Activated T-cell treated with anti-CD3 and anti-CD28 coated beads for 1 hour (primary cell): ENCODE data around the gene NCOA7.

Experiments
- DNase-seq: peaks from one replicate; pipeline ENCODE4 v3.0.0-alpha.2; 2020; ENCODE audit warnings: low read depth

The NCOA7 gene

DNA sequence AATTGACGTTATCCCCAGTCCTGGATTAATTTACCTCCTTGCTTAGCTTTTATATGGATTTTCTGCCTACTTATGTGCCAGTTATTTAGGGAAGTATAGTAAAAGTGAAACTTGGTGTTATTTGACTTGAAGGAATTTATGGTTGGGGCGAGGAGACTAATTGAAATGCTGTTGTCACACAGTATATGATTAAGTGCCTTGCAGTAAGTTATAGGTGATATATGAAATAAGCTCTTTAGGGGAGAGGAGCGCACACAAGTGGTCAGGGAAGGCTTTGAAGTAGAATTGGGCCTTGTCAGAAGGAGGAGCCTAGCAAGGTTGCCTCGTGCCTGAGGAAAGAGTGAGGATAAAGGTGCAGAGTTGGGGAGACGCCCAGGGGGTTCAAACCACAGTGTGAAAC is 20.5 kb downstream of the NCOA7 start:
- DNase-seq, result no peak

DNA sequence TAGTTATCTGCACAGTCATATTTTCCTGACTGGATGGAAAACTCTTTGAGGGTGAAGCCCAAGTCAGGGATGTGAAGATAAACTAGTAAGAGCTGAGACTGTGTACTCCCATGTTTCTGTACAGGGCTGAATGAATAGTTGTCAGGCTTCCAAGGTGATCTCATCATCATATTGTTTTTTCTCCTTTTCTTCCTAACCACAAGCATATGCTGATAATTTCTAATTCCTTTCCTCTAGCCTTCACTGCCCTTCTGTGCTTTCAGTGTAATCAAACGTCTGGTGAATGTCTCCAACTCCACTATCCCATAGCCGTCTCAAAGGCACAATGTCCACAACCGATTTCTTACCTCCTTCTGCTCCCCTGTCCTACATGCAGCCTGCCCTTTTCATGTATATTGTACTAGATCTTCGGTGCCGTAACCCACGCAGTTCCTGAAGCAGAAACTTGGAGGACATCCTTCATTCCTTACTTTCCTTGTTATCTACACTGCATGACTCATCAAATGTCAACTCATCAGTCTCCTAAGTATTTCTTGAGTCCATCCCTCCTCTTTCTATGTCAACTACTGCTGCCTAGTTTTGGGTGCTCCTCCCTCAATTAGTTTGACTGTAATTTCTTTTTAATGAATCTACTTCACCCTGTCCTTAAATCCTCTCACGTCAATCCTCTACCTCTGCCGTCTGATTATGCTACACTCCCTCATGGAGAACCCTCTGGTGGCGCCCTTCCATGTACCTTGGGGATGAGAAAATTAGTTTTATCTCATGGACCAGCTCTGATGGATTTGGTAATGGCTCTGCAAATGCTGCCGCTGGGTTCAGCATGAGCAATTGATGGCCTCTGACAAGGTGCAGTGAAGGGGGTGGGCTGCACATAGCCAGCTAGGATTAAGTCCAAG is 21.9 kb downstream of the NCOA7 start:
- no peak for DNase-seq

DNA sequence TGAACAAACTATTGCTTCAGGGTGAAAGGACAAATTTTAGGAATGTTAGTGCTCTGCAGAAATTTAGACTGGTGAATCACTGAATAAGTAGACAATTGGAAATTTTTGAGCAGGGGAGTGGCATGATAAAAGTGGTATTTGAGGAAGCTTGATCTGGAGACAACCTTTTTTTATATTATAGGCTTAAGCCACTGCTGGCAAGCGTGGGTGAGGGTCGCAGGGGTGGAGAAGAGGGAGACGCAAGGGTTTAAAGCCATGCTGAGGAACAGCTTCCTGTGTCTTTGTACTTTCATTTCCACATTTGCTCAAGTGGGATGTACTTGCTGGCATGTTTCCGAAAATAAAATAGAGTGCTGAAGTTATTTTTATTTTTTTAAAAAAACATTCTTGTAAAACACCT is 23.7 kb downstream of the NCOA7 start:
- no peak for DNase-seq

DNA sequence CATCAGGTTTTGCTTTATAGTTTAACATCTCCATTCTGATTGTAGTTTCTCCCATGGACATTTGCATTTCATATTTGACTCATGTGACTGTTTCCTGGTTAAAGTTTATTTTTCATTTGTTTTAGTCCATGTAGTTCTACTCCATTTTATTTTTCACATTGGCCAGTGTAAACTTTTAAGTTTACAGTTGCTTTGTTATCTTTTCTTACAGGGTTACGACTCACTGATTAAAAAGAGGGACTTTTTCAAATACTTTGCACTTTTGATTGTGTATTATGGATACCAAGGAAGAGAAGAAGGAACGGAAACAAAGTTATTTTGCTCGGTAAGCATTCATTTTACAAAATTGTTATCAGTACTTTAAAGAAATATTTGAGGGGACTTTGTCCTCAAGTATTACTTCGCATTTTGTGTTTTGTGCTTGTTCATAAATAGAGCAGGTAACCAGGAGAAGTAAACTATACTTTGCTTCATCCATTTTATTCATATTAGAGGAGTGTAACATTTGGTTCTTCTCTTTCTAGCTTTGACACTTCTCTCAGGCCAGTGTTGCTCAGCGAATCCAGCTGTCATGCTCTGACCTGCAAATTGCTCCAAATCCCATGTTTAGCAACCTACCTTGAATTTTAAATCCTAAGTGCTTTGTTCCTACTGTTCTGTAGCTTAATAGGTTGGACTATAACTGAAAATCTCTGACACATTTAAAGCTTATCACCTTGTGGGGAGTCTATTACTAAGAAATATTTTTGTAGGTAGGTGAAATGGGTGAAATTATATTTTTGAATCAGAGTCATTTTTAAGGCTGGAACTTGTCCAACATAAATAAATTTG is 24.5 kb downstream of the NCOA7 start:
- DNase-seq, result no peak

DNA sequence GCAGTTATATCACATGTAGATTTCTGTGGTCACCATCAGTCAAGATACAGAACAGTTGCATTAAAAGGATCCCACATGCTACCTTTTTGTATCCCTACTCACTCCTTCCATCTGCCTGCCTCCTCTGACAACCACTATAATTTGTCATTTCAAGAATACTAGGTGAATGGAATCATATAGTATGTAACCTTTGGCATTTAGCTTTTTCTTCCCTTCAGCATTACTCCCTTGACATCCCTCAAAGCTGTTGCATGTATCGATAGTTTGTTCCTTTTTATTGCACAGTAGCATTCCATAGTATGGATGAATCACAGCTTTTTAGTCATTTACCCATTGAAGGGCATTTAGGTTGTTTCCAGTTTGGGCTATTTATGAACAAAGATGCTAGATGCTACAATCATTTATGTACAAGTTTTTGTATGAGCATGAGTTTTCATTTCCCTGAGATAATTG is 26.1 kb downstream of the NCOA7 start:
- DNase-seq, result no peak

DNA sequence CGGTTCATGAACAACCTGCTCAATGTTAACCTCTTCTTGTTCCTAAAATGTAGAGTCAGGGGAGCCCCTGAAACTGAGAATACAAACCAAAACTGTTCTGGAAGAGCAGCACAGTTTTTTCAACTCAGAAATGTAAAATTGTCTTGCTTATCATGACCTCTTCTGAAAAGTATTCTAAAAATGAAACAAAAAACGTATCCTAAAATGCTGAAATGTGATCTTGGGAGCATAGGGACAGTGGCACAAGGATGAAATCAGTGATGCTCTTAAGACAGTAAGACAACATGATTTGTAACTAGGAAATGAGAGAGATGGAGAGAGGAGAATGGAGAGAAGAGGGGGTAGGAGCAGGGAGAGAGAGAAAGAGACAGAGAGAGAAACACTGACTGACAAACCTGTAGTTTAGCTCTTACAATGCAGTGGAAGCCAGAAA is 27.5 kb downstream of the NCOA7 start:
- no peak for DNase-seq

DNA sequence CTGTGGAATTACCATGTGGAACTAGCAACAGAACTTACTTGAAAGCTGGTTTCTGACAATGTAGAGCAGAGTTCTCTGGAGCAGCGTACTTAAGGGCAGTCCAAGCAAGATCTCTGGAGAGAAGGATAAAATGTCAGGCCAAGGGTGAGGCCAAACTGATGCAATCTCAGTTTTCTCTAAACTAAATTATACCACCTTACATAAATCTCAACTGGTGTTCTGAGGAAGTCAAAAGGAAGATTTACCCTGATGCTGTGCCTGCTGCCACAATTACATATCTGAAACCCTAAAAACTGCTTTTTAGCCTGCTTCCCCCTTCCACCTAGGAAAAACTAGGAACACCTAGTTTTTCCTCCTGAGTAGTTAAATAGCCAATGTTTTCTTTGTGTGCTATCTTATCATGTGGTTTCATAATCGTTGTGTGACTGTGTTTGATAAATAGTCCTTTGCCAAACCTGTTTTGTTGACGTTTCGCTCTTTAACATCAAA is 28.1 kb downstream of the NCOA7 start:
- DNase-seq, result no peak

DNA sequence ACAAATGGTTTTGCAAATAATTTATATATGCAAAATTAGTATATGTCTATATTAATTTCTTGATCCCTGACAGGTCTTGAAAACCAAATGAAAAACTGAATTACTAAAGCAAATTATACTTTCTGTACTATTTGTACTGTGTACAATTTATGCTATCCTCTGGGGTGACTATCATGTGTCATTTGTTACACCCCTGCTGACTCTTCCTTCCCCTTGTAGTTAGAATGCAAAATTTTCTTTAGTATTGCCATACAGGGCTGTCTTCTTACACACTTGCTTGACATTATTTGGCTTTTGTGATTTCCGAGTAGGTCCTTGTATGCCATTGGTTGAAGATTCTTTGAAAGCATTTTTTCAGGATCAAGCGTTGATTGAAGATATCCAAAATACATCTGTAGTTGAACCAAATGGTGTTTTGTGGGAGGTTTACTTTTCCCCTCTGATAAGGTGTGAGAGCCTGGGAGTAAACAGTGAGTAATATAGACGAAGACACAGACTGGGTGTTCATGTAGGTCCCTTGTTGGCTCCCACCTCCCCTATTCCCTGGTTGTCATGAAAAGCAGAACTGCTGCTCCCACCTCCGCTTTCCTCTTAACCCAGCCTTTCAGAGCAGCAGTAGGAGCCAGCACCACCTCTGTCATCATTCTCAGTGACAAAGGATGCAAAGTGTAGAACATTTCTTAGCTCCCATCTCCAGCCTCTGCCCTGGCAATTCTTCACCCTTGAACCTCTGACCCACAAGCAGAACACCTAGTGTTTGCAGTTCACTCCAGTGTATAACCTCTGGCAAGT is 29.0 kb downstream of the NCOA7 start:
- no peak for DNase-seq

DNA sequence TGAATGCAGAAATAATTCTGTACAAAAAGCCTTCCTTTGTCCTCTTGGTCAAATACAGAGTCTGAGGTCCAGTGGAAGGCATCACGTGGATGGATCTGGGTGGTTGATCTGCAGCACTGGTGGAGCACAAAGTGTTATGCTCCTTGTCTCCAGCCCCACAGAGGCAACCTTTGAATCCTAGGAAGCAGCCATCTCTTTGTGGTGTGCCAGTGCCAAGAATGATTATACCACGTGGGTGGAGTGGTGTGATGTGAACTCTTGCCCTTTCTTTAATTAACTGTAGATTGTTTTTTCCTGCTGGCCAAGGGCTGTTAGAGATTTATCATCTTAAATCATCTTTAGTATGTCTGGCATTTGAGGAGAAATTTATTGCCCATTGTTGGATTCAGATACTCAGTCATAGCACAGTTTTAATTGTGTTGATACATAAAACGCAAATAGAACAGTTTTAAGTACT is 31.1 kb downstream of the NCOA7 start:
- DNase-seq, result no peak

DNA sequence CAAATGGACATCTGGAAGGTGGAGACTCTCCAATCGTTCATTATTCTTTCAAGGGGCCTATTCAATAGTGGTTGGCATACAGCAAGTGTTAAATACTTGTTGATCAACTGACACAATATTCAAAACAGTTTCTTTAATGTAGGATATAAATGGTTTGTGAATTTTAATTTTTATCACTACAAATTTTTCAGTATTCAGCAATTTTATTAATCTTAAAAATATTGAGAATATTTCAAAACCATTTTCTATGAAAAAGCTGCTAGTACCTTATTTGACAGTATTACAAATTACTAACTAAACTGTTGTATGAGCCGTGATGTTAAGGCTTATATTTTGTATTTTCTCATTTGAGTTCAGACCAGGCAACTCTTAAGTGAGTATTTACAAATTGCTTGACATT is 32.4 kb downstream of the NCOA7 start:
- DNase-seq, result no peak

DNA sequence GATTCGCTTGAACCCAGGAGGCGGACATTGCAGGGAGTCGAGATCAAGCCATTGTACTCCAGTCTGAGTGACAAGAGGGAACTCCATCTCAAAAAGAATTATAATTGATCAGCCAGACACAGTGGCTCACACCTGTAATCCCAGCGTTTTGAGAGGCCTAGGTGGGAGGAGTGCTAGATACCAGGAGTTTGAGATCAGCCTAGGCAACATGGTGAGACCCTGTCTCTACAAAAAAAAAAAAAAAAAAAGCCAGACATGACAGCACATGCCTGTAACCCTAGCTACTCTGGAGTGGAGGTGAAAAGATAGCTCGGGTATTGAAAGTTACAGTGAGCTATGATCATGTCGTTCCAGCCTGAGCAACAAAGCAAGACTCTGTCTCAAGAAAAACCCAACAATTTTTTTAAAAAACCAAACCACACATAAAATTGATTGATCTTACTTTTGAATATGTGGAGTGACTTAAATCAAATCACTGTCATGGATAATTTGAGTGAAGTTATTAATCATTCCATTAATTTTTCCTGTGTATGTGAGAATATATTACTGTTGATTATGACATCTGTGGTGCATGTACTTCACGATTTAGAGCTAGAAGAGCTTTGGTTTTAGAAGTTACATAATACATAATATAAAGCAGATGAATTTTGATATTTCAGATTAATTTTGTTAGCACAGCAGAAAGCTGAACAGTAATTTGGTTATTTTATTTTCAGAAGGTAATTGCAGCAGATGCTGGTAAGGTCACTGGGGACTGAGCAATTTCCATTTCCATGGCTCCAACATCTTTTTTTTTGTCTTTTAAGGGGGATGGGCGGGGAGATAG is 34.4 kb downstream of the NCOA7 start:
- DNase-seq, result no peak

DNA sequence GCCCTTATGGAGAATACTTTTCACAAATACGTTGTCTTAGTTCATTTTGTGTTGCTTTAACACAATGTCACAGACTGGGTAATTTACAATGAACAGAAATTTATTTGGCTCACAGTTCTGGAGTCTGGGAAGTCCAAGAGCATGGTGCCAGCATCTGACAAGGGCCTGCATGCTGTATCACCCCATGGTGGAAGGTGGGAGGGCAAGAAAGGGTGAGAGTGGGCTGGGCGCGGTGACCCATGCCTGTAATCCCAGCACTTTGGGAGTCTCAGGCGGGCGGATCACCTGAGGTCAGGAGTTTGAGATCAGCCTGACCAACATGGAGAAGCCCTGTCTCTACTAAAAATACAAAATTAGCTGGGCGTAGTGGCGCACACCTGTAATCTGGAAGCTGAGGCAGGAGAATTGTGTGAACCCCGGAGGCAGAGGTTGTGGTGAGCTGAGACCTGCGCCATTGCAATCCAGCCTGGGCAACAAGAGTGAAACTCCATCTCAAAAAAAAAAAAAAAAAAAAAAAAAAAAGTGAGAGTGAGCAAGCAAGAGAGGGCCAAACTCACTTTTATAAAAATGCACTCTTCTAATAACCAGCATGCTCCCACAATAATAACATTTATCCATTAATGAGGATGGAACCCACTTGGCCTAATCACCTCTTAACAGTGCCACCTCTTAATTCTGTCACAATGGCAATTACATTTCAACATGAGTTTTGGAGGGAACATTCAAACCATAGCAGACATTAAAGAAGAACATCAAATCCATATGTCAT is 36.1 kb downstream of the NCOA7 start:
- DNase-seq, result no peak

DNA sequence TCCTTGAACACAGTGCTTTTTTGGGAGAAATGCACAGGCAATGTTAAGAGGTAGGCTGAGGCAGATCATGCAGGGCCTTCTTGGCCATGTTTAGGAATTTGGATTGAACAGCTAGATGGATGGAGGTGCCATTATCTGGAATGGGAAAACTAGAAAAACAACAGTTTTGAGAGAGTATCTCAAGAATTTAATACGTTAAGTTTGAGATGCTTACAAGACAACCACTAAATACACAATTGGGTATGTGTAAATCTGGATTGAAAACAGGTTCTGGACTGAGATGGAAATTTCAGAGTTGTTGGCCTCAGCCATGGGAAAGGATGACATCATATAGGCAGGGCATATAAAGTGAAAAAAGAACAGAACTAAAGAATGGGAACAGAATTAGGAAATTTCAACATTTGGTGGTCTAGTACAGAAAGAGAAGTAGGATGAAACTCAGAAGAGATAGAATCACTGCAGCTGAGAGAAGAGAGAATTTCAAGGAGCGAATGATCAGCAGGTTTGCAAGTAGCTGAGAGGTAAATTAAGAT is 37.1 kb downstream of the NCOA7 start:
- no peak for DNase-seq

DNA sequence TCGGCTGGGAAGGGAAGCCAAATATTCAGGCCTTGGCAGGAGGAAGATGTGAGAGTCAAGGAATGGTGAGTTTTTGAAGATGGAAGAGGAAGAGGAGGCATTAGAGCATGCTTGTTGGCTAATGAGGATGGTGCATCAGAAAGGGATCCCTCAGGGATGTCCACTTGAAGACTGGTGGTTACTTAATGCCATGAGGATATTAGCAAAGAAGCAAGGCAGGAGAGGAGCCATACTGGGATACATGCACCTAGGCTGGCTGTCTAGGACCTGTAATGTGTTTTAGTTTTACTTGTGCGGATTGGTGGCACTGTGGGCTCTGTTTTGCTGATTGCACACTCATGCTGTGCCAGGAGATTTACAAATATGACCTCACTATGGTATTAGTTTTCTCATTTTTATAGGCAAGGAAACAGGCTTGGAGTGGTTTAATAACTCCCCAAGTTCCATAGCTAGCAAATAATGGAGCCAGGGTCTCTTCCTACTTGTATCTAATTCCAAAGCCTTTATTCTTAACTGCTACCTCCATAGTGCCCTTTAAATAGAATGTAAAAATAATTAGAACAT is 37.8 kb downstream of the NCOA7 start:
- DNase-seq, result no peak

DNA sequence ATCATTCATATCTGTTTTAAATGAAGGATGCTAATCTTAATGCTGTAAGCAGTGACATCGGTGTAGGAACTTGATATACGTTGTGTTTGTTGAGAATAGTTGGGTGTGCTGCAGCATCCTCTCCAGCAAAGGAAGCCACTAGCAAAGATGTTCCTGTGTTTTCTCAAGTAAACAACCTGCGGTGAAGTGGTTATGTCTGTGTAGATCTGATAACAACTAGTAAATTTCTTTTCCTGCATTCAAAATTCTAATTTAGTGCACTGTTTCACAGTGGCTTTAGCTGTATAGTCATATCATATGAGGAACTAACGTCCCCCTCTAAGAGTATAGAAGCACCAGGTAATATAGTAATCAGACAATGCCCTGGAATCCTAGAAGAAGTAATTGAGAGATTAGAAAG is 38.7 kb downstream of the NCOA7 start:
- no peak for DNase-seq

DNA sequence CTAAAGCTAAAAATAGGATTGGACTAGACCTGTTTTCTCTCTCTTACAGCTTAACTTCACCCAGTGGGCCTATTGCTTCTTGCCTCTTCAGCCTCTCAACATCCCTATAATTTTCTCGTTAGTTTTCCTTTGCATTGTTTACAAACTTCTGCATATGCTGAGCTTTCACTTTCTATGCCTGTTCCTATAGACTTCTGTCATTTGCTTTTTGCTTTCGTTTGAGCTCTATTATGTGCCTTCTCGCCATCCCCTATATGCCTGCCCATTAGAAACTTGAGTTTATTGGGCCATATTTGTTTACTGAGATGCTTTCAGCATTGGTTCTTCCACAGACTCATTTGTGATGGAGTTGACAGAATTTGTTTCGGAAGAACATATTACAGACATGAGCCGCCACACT is 40.9 kb downstream of the NCOA7 start:
- DNase-seq, result no peak

DNA sequence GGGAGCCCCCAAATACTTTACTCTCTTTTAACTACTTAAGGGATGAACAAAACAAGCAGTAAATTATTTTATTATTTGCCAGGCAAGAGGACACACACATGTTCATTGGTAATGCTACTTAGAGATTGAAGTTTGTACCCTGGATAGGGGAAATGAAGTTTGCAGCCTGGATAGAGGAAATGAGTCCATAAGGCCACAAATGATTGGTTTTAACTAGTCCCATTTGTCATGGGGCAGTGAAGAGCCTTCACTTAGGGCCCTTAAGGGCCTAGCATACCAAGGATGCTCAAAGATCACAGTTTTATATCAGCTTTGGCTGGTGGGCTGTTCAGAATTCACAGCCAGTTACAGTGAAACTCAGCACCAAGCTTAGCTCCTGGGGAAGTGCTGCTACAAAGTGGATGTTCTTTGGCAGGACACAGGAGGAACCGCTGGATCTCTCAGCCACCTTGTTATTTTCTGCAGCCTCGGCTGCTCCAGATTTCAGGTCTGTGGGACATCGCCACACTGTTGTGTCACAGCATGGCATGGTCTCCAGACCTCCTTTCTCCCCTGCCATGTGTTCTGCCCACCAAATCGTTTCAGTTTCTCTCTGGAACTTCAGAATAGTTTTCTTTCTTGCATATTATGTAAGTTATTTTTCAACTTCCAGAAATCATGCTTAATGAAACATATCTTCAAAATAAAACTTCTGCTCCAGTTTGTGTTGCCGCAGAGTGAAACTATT is 41.8 kb downstream of the NCOA7 start:
- DNase-seq, result no peak

DNA sequence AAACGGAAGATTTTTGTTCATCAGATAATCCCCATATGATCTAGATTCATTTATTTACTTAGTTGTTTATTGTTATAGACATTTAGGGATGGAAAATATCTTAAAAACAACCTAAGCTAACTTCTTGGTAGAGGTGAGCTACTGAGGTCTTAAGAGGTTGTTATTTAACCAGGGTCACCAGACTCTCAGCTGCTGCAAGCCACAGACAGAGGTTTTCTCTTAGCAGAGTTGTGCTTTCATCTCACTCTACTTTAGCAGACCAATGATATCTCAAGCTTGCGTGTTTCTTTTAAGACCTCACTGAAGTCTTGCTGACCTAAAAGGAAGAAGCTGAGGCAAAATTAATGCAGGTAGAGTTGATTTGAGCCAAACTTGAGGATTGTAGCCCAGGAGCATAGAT is 43.6 kb downstream of the NCOA7 start:
- no peak for DNase-seq

DNA sequence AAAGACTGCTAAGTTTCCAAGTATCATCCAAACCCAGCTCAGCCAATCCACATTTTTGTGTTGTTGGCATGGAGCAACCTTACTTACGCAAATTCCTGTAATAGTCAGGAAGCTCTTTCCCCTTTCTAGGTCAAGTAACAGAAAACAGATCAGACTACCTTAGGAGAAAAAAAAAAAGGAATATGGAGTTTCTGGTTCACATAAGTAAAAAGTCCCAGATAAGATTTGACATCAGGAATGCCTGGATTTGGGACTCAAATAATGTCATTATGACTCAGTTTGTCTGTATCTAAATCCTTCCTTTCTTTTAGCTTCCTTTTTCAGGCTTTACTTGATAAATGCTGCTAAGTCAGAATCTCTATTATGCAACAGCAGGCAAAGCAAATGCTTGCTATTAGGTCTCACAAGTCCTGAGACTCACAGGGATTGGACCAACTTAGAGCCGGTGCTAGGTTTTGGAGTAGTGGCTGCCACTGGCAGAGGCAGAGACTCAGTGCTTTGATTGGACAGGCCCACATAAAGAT is 44.5 kb downstream of the NCOA7 start:
- DNase-seq, result no peak
